HG02571 (cell line): ENCODE measurements around the gene TECTB.
"Not testable (repeated sequence)": the region's sequence is repeated elsewhere in the genome, so short reads cannot be mapped to it uniquely, and the experiment has no call there.

Experiments
- ATAC-seq: cut with Tn5 transposase; IDR thresholded peaks from one replicate; pipeline ENCODE4 v1.9.1; 2021; ENCODE audit warnings: mild to moderate bottlenecking, moderate library complexity; ENCODE audit not compliant: unreplicated experiment

TECTB gene

GRCh38 chr10:112283100-112283499, at the start of gene TECTB:
TSS of gene TECTB (plus strand) at chr10:112283400. CDS start at chr10:112283735, 335 bp downstream.
- ATAC-seq = no peak

- ATAC-seq = no peak
Measured at GRCh38 chr10:112235141-112235540, 48.1 kb upstream of the TECTB start.

GRCh38 chr10:112235920-112236319, 47.3 kb upstream of the TECTB start:
- no peak for ATAC-seq

DNA sequence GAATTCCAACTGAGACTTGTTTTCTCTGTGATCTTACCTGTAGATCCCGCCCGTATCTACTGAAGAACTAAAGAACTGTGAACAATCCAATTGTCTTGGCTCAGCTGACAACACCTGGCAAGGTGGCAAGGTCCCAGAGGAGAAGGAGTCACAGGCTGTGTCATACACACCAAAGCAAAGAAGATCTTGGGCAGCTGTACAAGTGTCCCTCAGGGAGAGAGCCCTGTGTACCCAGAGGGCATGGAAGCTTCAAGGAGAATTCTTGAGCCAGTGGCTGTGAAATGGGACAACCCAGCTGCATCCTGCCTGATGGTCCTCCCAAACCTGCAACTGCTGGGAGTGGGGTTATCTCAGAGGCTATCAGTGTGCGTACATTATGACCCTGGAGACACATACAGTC, 46.7 kb upstream of the TECTB start:
- ATAC-seq = no peak

DNA sequence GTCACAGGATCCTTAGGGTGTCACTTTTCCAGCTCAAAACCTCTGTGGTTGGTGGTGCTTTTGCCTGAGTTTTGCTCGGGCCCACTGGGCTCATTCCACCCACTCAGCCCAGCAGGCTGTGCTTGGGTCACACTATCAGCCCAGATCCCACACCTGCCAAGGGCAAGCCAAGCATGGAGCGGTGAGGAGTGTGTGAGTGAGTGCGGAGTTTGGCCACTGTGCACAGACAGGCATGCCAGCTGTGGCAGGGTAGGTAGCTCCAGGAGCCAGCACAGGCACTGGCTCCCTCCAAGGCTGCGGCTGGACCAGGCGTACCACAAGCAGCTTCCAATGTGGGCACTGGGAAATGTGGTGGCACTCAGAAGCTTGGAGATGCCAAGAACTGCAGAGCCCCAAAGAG, 43.9 kb upstream of the TECTB start:
- no peak for ATAC-seq

GRCh38 chr10:112240441-112240840, 42.8 kb upstream of the TECTB start:
- ATAC-seq = no peak

GRCh38 chr10:112241651-112242341, 41.4 kb upstream of the TECTB start:
- no peak for ATAC-seq

DNA sequence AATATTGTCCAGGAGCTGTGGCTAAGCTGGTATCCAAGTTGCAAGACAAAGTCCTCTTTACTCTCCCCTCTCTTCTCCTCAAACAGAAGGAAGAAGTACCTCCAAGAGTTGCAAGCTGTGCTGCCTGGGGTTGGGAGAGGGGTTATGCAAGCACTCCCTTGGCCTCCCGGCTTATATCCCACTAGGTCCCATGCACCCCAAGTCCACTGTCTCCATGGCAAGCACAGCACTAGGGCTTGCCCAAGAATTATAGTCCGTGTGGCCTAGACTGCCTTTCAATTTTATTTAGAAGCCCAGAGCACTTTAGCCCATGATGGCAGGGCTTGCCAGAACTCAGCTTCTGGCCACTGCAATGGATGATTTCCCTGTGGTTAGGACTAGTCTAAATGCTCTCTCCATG, 40.4 kb upstream of the TECTB start:
- ATAC-seq = no peak

- no peak for ATAC-seq
Measured at GRCh38 chr10:112243713-112244112, 39.5 kb upstream of the TECTB start.

- ATAC-seq = no peak
Measured at GRCh38 chr10:112244197-112244596, 39.0 kb upstream of the TECTB start.

- no peak for ATAC-seq
Measured at GRCh38 chr10:112247791-112248190, 35.4 kb upstream of the TECTB start.

GRCh38 chr10:112248584-112249295, 34.5 kb upstream of the TECTB start:
- ATAC-seq = no peak

DNA sequence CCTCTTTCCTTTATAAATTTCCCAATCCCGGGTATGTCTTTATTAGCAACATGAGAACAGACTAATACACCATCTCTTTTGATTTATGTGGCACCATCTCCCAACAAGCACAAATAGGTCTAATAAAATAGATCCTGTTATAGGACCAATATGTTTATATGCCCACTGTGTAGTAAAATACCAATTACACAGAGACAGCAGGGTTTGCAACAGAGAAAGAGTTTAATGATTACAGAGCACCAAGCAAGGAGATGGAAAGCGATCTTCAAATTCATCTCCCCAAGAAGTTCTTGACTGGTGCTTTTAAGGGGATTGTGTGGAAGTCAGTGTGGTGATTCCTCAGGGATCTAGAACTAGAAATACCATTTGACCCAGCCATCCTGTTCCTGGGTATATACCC, 33.5 kb upstream of the TECTB start:
- ATAC-seq = no peak

DNA sequence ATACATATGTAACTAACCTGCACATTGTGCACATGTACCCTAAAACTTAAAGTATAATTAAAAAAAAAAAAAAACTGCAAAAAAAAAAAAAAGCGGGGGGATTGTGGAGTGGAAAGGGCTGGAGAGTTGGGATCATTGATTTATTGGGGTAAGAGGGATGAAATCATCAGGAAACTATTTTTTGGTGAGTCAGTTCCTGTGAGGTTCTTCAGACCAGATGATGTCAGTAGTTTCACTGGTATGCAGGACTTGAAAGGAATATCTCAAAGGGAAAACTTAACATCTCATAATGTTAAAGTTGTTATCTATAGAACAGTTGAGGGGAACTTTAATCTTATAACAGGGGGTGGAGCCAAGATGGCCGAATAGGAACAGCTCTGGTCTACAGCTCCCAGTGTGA, 32.6 kb upstream of the TECTB start:
- ATAC-seq = no peak

- ATAC-seq = not testable (repeated sequence)
Measured at GRCh38 chr10:112251238-112251637, 32.0 kb upstream of the TECTB start.

DNA sequence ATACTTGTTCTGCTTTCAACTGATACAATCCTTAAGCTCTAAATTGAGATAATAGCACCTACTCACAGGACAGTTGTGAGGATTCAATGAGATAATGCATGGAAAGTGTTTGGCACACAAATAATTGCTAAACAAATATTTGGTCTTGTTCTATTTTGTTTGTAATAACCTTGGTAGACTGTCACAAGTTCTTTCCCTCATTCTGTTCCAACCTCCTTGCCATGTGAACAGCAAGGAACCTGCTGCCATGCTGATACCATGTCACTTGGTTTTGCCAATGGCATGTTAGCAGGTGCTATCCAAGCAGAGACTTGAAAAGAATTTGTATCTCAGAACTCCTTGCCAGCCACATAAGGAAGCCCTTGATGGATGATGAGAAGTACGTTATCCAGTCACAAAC, 24.8 kb upstream of the TECTB start:
- no peak for ATAC-seq

GRCh38 chr10:112259688-112260087, 23.5 kb upstream of the TECTB start:
- no peak for ATAC-seq

GRCh38 chr10:112260831-112261230, 22.4 kb upstream of the TECTB start:
- ATAC-seq = no peak

GRCh38 chr10:112261281-112261822, 21.8 kb upstream of the TECTB start:
- no peak for ATAC-seq

- ATAC-seq = no peak
Measured at GRCh38 chr10:112262546-112262945, 20.7 kb upstream of the TECTB start.

DNA sequence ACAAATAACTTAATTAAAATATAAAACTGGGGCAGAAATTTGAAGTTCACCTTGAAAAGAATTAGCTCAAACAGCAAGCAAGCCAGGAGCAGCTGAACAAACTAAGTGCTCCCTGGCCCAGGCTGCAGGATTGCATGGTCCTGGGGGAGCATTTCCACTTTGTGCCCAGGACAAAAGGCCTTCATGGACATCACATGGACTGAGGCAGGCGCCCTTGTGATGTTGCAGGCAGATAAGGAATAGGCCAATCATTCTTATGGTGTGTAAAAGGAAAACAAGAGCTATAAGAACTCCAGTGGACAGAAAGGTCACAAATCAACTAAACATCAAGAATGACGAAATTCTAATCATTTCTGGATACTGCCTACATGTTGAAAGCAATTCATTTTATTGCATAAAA, 17.5 kb upstream of the TECTB start:
- no peak for ATAC-seq

DNA sequence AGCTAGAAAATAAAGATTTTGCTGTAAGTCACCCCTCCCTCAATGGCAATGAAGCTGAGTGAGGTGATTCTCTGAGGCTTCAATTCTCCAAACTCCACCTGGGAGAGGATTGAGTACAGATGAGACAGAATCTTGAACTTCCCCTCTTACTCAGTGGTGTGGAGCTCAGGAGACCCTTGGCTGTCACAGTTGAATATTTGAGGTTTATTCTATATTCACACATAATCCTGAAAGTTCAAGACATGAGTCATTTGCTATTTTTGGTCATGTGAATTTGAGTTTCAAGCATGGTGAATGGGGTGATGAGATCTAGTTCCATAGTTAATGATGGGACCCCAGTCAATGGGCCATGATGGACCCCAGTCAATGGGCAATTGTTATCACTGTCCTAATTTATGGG, 13.9 kb upstream of the TECTB start:
- no peak for ATAC-seq
